Stimulated activated CD4-positive, alpha-beta T cell treated with anti-CD3 and anti-CD28 coated beads, TNF-alpha, amount 100 ng/mL, for 48 hours (primary cell): ENCODE results near the gene DBT.
"Not testable (repeated sequence)": the region's sequence is repeated elsewhere in the genome, so short reads cannot be mapped to it uniquely, and the experiment has no call there.

ENCODE experiments used
- DNase-seq, 3 donors: peaks; one replicate each; pipeline ENCODE4 v3.0.0-alpha.2; 2020; ENCODE audit warnings: low read depth in 3 of 3

DBT gene

GRCh38 chr1:100249537-100250257, at the start of gene DBT:
Gene DBT, minus strand, starts transcription at chr1:100249834. Its CDS starts 14 bp downstream, at chr1:100249820.
- peak; percentile 82 to 91 (median 90) for DNase-seq

- DNase-seq = no peak
Observed at GRCh38 chr1:100298512-100298911, 48.9 kb upstream of the DBT start.

GRCh38 chr1:100296997-100297396, 47.4 kb upstream of the DBT start:
- DNase-seq = not testable (repeated sequence)

- DNase-seq = no peak
Observed at GRCh38 chr1:100296140-100296539, 46.5 kb upstream of the DBT start.

GRCh38 chr1:100292711-100293110, 43.1 kb upstream of the DBT start:
- DNase-seq = no peak

- no peak for DNase-seq
Observed at GRCh38 chr1:100290291-100290690, 40.7 kb upstream of the DBT start.

- no peak for DNase-seq
Observed at GRCh38 chr1:100287162-100287561, 37.5 kb upstream of the DBT start.

GRCh38 chr1:100284591-100284990, 35.0 kb upstream of the DBT start:
- no peak for DNase-seq

GRCh38 chr1:100279954-100280682, 30.5 kb upstream of the DBT start:
- no peak for DNase-seq

- DNase-seq = no peak
Observed at GRCh38 chr1:100279358-100279923, 29.8 kb upstream of the DBT start.

GRCh38 chr1:100277866-100278265, 28.2 kb upstream of the DBT start:
- DNase-seq = no peak

- DNase-seq = no peak
Observed at GRCh38 chr1:100268202-100268601, 18.6 kb upstream of the DBT start.

- DNase-seq = no peak
Observed at GRCh38 chr1:100267284-100267683, 17.6 kb upstream of the DBT start.

GRCh38 chr1:100266741-100267140, 17.1 kb upstream of the DBT start:
- DNase-seq = no peak

GRCh38 chr1:100265931-100266740, 16.5 kb upstream of the DBT start, which contains the start of gene RTCA:
Gene RTCA, plus strand, starts transcription at chr1:100266216. Its CDS starts 160 bp downstream, at chr1:100266376.
- peak; percentile 92 to 95 (median 93) for DNase-seq

- DNase-seq = no peak
Observed at GRCh38 chr1:100265562-100265930, 15.9 kb upstream of the DBT start.

- not testable (repeated sequence) for DNase-seq
Observed at GRCh38 chr1:100264081-100264480, 14.4 kb upstream of the DBT start.

- no peak for DNase-seq
Observed at GRCh38 chr1:100261686-100262085, 12.1 kb upstream of the DBT start.

GRCh38 chr1:100258427-100258826, 8.8 kb upstream of the DBT start:
- DNase-seq = not testable (repeated sequence)

GRCh38 chr1:100256273-100256672, 6.6 kb upstream of the DBT start:
- DNase-seq = not testable (repeated sequence)

GRCh38 chr1:100253552-100253951, 3.9 kb upstream of the DBT start:
- DNase-seq = no peak

- no peak for DNase-seq
Observed at GRCh38 chr1:100252901-100253300, 3.3 kb upstream of the DBT start.
